Cortex of kidney (tissue), 1 donor: ENCODE results near the gene CWC22.
"Not testable (repeated sequence)": the region's sequence is repeated elsewhere in the genome, so short reads cannot be mapped to it uniquely, and the experiment has no call there.

ENCODE experiments used
- DNase-seq: peaks from one replicate; lab custom pipeline; 2025; lab: John Stamatoyannopoulos, UW

The CWC22 gene

DNA sequence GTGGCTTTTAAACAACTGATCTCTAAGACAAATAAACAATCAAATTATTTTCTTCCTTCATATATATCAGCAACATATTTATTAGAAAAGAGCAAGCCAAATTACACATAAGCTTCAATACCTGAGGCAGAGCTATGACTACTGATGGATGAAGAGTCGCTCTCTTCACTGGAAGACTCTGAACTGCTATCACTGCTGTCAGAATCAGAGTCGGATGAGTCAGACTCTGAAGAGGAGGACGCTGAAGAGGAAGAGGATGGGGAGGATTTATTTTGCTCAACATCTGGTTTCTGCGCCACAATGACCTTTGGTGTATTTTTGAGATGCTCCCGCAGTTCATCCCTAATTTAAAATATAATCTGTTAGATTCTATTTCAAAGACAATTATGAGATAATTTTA lies 56.7 kb downstream of the CWC22 start:
- DNase-seq: no peak

DNA sequence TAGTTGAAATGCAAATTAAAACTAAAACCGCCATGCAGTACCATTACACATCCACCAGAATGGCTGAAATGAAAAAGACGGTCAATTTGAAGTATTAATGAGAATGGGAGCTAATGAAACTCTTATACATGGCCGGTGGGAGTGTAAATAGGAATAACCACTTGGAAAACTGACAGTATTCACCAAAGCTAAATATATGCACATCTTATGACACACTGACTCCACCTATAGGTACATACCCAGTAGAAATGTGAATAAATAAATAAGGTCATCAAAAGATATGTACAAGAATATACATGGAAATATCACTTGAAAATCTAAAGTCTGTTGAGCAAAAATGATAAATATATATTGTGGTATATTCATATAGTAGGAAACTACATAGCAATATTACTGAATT lies 57.7 kb downstream of the CWC22 start:
- no peak for DNase-seq

DNA sequence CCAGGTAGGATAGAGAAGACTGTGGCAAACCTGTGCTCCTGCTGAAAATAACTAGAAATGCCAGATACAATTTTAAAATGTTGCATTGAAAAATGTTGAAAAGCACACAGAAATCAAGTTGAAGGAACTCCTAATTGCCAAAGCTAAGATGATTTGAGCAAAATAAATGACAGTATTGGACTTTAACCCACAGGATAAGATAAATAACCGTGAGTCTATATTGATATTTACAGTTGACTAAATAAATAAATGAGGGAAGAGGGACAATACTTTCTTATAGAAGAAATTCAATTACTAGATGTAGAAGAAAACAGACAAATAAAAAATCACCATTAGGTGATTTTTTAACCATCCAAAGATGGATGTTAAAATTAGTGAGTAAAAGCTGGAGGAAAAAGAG lies 59.0 kb downstream of the CWC22 start:
- DNase-seq: no peak

DNA sequence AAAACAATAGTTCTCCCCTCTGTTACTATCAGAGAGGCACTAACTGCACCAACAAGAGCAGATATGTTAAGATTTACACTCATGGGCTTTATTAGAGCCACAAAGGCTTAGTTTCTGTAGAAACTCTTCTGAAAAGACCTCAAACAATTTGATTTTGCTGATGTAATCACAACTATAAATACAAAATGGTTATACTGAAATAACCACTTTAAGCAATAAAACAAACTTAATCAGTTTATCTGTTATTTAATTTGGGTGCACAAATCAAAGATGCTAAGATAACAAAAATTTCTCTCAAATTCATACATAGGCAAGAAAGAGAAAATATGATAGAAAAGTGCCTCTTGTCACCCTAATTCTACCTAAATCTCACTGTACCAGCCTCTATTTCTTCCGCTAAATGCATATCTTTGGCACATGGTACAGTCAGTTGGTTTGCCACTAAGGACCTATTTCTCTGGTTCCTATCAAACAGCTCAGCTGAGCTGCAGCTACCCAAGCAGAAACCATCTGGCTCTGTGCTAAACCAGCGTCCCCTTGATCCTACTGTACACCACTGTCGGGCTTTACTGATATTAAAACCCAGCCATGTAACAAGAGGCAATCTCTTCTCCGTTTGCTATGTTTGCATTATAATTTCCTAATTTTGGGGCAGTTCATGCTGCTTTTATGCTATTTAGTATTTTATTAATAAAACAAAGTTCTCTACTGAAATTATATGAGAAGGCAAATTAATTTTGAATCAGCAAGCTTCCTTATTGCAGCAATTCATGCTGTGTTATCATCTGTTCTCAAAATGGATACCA lies 60.1 kb downstream of the CWC22 start:
- DNase-seq: no peak

DNA sequence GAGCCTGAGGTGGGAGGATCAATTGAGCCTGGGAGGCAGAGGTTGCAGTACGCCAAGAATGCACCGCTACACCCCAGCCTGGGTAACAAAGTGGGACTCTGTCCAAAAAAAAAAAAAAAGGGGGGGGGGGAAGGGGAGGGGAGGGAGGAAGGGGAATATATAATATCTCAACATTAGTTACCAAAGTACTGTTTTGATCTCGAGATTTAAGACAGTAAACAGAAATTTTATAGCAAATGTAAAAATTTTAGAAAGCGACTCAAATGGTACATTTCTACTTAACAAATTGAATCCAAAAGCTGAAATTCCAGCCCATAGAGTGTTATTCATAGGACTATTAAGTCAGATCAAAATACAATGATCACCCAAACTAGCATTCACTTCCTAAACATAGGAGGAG lies 60.8 kb downstream of the CWC22 start:
- DNase-seq: no peak

DNA sequence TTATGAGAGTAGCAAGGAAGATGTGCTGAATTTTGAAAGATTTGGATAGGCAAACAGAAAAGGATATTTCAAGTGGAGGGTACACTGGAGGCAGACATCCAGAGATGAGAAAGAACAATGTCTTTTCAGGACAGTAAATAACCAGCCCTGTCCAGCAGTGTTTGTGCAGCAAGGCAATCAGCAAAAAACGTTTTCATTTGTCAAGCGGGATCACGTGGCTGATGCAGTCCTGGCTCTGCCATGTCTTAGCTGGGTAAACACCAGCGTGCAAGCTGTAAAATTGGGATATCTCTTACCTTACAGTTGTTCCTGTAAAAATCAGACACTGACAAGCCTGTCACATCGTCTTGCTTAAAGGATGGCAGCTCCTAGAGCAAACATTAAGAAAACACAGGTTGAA lies 67.8 kb downstream of the CWC22 start:
- DNase-seq: no peak

DNA sequence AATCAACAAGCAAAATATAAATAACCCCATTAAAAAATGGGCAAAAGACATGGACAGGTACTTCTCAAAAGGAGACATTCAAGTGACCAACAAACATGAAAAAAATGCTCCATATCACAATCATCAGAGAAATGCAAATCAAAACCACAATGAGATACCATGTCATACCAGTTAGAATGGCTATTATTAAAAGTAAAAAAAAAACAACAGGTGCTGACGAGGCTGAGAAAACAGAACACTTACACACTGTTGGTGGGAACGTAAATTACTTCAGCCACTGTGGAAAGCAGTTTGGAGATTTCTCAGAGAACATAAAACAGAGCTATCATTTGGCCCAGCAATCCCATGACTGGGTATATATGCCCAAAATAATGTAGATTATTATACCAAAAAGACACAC lies 69.1 kb downstream of the CWC22 start:
- DNase-seq: no peak

DNA sequence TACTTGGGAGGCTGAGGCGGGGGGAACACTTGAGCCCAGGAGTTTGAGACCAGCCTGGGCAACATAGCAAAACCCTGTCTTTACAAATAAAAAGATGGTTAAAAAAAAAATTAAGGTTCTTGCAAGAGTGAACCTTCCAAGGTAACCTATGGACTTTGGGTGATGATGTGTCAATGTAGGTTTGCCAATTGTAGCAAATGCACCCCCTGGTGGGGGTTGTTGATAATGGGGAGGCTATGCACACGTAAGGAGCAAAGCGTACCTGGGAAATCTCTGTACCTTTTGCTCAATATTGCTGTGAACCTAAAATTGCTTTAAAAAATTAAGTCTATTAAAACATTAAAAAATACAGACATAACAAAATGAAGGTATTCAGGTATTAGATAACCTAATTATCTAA lies 70.4 kb downstream of the CWC22 start:
- no peak for DNase-seq

DNA sequence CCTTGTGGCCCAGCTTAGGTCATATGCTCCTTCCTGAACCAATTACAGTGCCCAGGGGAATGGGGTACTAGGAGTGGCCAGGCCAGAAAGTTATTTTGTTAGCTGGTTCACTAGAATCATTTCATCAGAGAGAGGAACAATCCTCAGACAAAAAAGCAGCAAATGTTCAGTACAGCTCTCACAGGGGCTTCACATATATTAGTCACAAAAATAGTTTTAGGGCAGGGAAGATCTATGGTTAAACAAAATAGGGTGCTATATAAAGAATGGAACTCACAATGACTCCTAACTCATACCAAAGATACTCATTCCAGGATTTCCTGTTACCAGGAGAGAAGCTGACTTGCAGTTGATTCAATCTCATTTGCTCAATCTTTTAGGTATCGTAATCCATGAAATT lies 71.0 kb downstream of the CWC22 start:
- no peak for DNase-seq

DNA sequence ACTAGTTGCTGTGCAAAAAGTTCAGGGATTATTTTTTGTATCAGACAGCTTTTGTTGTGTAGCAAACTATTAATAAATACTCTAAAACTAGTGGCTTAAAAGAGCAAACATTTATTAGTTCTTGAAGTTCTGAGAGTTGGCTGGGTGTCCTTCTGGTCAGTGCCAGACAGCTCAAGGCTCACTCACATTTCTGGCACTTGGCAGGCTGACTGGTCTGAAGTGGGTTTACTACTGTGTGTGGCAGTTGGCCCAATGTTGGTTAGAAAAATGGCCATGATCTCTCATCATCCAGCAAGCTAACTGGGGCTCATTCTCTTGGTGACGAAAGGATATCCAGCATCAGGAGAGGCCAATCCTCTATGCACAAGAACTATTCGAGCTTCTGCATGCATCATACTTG lies 74.3 kb downstream of the CWC22 start:
- DNase-seq: no peak

DNA sequence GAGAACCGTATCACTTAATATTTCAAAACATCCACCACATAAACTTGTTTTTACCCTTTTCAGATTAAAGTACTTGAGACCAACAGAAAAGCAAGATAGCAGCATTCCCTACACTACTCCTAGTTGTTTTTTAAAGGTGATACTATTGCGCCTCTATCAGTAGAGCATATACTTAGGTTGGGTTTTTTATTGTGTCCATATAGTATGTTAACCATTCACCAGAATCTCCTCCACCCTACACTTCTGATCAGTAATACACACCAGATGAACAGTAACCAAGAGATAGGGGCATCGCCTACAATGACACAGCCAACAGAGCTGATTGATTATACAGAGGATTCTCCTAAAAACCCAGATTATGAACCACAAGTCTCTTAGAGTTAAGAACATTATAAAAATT lies 75.6 kb downstream of the CWC22 start:
- DNase-seq: no peak

DNA sequence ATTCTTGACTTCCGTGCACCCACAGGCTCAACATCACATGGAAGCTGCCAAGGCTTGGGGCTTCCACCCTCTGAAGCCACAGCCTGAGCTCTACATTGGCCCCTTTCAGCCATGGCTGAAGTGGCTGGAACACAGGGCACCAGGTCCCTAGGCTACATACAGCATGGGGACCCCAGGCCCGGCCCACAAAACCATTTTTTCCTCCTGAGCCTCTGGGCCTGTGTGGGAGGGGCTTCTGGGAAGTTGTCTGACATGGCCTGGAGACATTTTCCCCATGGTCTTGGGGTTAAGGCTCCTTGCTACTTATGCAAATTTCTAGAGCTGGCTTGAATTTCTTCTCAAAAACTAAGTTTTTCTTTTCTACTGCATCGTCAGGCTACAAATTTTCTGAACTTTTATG lies 77.1 kb downstream of the CWC22 start:
- DNase-seq: not testable (repeated sequence)

DNA sequence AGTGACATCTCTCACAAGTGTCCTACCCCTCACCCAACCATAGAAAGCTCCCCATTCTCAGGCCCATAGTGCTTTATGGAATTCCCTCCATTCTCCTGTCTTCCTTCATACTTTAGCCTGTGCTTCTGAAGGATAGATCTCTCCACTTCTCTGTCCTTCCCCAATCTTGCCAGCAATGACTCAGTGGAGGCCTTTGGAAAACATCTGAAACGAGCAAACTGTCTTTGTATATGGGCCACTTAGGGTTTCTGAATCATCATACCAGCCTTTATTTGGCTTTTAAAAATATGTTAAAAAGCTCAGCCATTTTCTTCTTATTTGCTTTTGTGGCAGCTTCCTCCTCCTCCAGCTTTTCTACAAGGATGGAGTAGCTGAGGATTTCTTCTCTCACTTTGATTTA lies 80.1 kb downstream of the CWC22 start:
- DNase-seq: no peak

DNA sequence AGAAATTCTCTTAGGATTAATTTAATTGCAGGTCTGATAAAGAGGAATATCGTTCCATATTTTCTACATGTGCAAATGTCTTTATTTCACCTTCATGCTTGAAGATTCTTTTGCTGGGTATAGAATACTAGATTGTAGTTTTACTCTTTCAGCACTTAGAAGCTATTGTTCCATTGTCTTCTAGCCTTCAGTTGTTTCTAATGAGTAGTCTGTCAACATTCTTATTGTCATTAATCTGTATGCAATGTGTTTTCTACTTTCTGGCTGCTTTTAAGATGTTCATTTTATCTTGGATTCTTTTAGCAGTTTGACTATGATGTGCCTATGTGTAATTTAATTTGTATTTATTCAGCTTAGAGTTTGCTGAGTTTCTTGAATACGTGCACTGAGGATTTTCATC lies 81.4 kb downstream of the CWC22 start:
- DNase-seq: no peak

DNA sequence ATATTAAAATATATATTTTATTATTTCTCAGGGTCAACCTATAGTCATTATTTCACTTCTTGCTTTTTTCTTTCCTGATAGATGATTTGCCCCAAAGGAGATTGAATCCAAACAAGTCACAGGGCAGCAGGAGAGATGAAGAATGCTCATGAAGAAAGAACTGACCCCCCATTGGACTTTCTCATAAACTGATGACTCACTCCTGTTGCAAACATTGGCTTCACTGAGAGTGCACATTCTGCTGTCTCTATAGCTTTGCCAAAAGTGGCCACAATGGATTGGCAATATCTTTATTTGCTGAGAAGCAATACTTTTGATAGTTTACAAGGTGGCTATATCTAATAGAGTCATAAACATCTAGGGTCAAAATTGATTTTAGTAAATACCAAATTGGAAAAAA lies 89.8 kb downstream of the CWC22 start:
- no peak for DNase-seq

DNA sequence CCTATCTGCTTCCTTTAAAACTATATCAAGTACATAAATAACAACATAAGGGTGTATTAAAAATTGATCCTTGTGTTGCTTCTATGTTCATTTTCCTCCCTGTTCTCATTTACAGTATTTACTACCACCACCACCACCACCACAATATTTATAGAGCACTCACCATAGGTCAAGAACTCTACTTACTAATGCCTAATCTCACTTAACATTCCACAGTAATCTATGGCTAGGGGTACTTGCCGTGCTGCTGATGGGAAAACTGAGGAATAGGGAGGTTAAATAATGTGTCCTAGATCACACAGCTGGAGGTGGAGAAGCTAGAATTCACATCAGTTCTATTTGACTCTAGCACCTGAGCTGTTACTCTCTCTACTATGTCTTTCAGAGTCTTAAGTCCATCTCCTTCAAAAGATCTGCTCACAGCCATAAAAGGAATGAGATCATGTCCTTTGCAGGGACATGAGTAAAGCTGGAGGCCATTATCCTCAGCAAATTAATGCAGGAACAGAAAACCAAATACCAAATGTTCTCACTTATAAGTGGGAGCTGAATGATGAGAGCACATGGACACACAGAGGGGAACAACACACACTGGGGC lies 91.6 kb downstream of the CWC22 start:
- no peak for DNase-seq

DNA sequence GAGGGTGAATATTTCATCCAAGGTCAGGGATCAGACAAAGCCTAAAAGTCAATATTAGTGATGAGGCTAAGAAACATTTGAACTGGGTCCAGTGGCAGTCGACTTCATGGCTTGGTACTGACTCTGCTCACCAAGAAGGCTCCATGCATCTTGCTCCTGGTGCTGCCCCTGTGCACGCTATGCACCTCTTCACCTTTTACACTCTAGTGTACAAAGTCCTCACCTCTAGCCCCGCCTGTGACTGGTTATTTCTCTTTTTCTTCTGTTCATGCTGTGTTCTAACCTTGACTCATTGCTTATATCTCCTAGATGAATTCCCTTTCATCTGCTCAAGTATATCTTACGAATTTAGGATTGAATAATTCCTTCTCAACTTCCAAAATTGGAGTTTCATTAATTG lies 93.3 kb downstream of the CWC22 start:
- no peak for DNase-seq

DNA sequence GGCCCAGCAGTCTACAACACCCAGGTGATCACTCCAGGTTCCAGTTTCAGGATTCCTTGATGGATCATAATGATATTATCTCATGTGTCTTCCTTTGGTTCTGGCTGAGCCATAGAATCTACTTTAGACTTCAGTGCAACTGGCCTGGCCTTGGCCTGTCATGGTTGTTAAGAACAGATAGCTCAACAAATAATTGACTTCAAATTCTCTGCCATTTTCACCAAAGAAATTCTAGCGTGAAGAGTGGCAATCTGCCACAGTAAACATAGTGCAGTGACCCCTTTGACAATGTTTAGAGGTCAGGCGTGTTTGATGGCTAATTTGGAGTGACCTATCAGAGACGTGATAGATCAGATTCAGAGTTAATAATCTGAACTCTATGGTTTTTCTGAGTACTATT lies 95.5 kb downstream of the CWC22 start:
- DNase-seq: no peak

DNA sequence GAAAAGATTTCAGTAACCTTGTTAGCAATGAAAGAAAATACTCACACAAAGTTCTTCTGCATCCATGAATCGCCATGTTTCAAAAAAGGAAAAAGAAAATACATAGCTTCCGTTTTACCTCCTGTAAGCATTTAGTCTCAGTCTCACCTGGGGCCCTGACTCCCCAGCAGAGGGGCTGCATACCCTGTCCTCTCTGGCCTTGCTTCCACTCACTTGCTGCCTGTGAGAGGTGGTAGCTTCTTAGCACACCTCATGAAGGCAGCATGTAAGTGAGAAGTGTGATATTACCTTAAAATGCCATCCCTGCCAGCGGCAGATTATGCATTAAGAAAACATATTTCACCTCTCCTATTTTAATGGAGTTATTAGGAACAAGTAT lies 96.4 kb downstream of the CWC22 start:
- DNase-seq: no peak

DNA sequence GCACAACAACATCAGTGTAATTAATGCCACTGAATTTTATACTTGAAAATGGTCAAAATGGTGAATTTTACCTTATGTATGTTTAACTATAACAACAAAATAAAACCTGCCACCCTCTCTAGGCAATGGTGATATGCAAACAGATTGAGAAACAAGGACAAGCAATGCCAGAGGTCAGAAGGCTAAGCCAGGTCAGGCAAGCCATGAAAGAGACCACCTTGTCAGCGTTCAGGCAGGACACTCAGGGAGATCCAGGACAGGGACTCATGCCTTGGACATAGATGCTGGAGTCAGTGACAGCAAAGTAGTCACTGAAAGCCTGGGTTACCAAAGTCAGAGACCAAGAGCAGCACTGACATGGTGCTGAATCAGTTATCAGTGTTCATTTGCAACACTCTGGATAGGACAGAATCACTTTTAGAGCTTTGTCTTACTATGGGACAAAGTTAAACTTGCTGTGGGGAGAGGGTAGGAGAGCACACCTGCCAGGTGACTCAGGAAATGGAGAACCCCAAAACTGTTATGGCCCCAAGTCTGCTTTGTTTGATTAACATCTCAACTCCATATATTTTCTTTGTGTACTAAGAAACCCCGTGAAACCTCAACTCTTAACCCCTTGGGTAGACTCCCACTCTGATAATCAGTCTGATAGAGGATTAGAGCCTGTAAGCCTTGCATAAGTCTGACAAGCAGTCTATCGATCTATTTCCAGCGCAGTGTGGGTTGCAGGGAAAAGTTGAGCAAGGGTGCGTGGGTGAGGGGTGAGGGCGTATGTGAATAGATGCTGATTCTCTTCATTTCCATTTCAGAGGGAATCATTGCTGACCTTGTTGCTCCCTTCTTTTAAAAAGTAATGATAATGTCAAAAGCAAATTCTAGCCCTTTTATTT lies 97.0 kb downstream of the CWC22 start:
- no peak for DNase-seq

DNA sequence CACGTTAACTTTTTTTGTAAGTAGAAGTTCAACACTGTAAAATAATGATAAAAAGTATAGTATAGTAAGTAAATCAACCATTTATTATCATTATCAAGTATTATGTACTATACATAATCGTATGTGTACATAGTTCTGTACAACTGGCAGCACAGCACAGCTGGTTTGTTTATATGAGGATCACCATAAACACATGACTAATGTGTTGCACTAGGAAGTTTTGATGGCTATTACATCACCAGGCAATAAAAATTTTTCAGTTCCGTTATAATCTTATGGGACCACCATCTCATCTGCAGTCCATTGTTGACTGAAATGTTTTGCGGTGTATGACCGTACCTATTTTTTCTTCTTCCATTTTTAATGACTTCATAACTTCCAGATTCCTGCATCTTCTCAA lies 106.4 kb downstream of the CWC22 start:
- no peak for DNase-seq

DNA sequence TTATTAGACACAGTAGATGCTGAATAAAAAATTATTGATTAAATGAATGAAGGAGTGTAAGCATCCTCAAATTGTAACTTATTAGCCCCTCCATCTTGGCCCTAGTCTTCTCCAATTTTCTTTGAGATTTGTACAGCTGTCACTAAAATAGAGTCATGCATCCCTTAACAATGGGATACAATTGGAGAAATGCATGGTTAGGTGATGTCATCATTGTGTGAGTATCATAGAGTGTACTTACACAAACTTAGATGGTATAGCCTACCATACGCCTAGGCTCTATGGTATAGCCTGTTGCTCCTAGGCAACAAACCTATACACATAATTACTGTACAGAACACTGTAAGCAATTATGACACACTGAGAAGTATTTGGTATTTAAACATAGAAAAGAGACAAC lies 107.4 kb downstream of the CWC22 start:
- no peak for DNase-seq

DNA sequence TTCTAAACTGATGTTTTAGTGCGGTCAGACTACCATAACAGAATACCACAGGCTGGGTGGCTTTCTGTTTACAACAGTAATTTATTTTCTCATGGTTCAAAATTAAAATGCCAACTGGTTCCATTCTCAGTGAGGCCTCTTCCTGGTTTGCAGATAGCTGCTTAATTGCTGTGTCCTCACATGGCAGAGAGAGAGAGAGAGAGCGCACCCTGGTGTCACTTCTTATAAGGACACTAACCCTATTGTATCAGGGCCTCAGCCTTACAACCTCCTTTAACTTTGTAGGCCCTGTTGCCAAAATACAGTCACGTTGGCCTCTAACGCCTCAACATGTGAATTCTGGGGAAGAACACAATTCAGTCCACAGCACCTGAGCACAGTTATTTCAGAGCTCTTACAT lies 108.2 kb downstream of the CWC22 start:
- DNase-seq: no peak
